H1 (cell line): Measurements from ENCODE around the gene ARHGAP6. TPM values are rescaled to one million over a fixed set of nuclear protein-coding genes. Genes with fewer than 3 reads are reported as not detected.
A peak's percentile ranks its signal among the peaks of the same experiment; 100 is the strongest.

Source experiments
- CTCF ChIA-PET: fragments of 300-600 bp; sonication (Branson Sonifier 250); formaldehyde crosslinking; loops from one replicate; lab custom pipeline; 2021; ENCODE audit not compliant: partially characterized antibody; lab: Charles Lee
- POLR2A ChIA-PET: fragments of 300-600 bp; sonication (Branson Sonifier 250); formaldehyde crosslinking; loops from one replicate; lab custom pipeline; 2021; ENCODE audit warnings: inconsistent platforms; ENCODE audit not compliant: partially characterized antibody; lab: Charles Lee
- DNase-seq, 2 experiments: peaks; one replicate each; pipeline versions ENCODE4 v3.0.0 to v3.0.0-alpha.2; 2010 to 2022; ENCODE audit warnings: low spot score in 2 of 2, low read depth in 1 of 2, mixed read lengths in 1 of 2
- FAIRE-seq: peaks from 2 replicates; lab custom pipeline; 2011; peaks lifted over from hg19 to GRCh38; lab: Jason Lieb, UNC
- H2AFZ ChIP-seq: 2 replicates; pipeline ENCODE4 v1.8.1; 2012; ENCODE audit warnings: low read length, inconsistent platforms
- H2AK5ac ChIP-seq: 2 replicates; pipeline ENCODE4 v1.6.1; 2013; ENCODE audit warnings: low read depth, low read length
- H2BK120ac ChIP-seq: replicated peaks from 2 replicates; pipeline ENCODE3; 2013; ENCODE audit warnings: low read depth, low read length, inconsistent platforms
- H2BK12ac ChIP-seq: 2 replicates; pipeline ENCODE4 v1.6.1; 2013; ENCODE audit warnings: low read depth, low read length
- H2BK15ac ChIP-seq: 2 replicates; pipeline ENCODE4 v1.6.1; 2013; ENCODE audit warnings: low read length
- H2BK20ac ChIP-seq: 2 replicates; pipeline ENCODE4 v1.6.1; 2013; ENCODE audit warnings: low read length
- H2BK5ac ChIP-seq: 2 replicates; pipeline ENCODE4 v1.6.1; 2013; ENCODE audit warnings: low read depth, low read length
- H3K14ac ChIP-seq: 2 replicates; pipeline ENCODE4 v1.6.1; 2013; ENCODE audit warnings: inconsistent platforms; ENCODE audit not compliant: insufficient read length
- H3K18ac ChIP-seq: 2 replicates; pipeline ENCODE4 v1.6.1; 2013; ENCODE audit warnings: low read length; ENCODE audit errors: extremely low read depth
- H3K23ac ChIP-seq: 2 replicates; pipeline ENCODE4 v1.6.1; 2013; ENCODE audit warnings: inconsistent platforms; ENCODE audit not compliant: insufficient read length
- H3K23me2 ChIP-seq: 2 replicates; pipeline ENCODE4 v1.6.1; 2013; ENCODE audit warnings: low read depth, low read length
- H3K27ac ChIP-seq: 2 replicates; pipeline ENCODE4 v1.6.1; 2011; ENCODE audit warnings: low read depth, low read length, inconsistent platforms
- H3K27me3 ChIP-seq, 4 experiments: replicated peaks in 1 of 4; 1 replicate in 1 of 4; 2 replicates in 3 of 4; pipeline versions ENCODE4 v1.6.1 to v1.8.1; 2011 to 2013; ENCODE audit warnings: low read length in 3 of 4, mild to moderate bottlenecking in 3 of 4, inconsistent platforms in 2 of 4, mixed read lengths in 2 of 4, moderate library complexity in 1 of 4; ENCODE audit not compliant: control insufficient read depth in 3 of 4, insufficient read depth in 3 of 4; ENCODE audit errors: extremely low read depth in 1 of 4
- H3K36me3 ChIP-seq, 4 experiments: 2 replicates each; pipeline versions ENCODE4 v1.6.1 to v1.8.1; 2011 to 2013; ENCODE audit warnings: mild to moderate bottlenecking in 4 of 4, low read length in 3 of 4, moderate library complexity in 2 of 4, control low read depth in 1 of 4, inconsistent platforms in 1 of 4; ENCODE audit not compliant: insufficient read depth in 4 of 4, control insufficient read depth in 2 of 4
- H3K4ac ChIP-seq: replicated peaks from 2 replicates; pipeline ENCODE3; 2013; ENCODE audit warnings: low read length, low read depth, mixed read lengths, inconsistent platforms; ENCODE audit not compliant: insufficient read length
- H3K4me1 ChIP-seq, 4 experiments: replicated peaks in 1 of 4; 1 replicate in 1 of 4; 2 replicates in 3 of 4; pipeline versions ENCODE4 v1.6.1 to v1.8.1; 2011 to 2013; ENCODE audit warnings: low read length in 3 of 4, inconsistent platforms in 2 of 4, mixed read lengths in 1 of 4; ENCODE audit not compliant: insufficient read depth in 4 of 4, control insufficient read depth in 3 of 4
- H3K4me2 ChIP-seq, 2 experiments: 2 replicates each; pipeline versions ENCODE4 v1.6.1 to v1.8.1; 2011 to 2013; ENCODE audit warnings: low read depth in 2 of 2, low read length in 2 of 2, control low read depth in 1 of 2, inconsistent platforms in 1 of 2, mild to moderate bottlenecking in 1 of 2; ENCODE audit not compliant: insufficient read depth in 1 of 2
- H3K4me3 ChIP-seq, 4 experiments: fragments of 200-600, 300-600 bp in 1 of 4; sonication (generic), shearing (Covaris generic), sonication (Bioruptor Twin) in 1 of 4; 2 replicates each; pipeline versions ENCODE4 v1.5.1 to v1.8.1; 2011 to 2016; ENCODE audit warnings: low read length in 4 of 4, low read depth in 3 of 4, control low read depth in 2 of 4, inconsistent platforms in 2 of 4, mild to moderate bottlenecking in 2 of 4, mixed read lengths in 1 of 4, moderate library complexity in 1 of 4; ENCODE audit not compliant: insufficient read depth in 2 of 4; ENCODE audit errors: extremely low read depth in 1 of 4
- H3K56ac ChIP-seq: replicated peaks from 2 replicates; pipeline ENCODE3; 2013; ENCODE audit warnings: low read depth, mild to moderate bottlenecking, mixed read lengths, low read length, inconsistent platforms; ENCODE audit not compliant: insufficient read length
- H3K79me1 ChIP-seq: 2 replicates; pipeline ENCODE4 v1.6.1; 2013; ENCODE audit warnings: low read depth, low read length, control low read depth
- H3K79me2 ChIP-seq, 2 experiments: 2 replicates each; pipeline versions ENCODE4 v1.6.1 to v1.8.1; 2012 to 2013; ENCODE audit warnings: low read length in 2 of 2, mild to moderate bottlenecking in 2 of 2, inconsistent platforms in 1 of 2; ENCODE audit not compliant: insufficient read depth in 2 of 2, control insufficient read depth in 1 of 2
- H3K9ac ChIP-seq, 4 experiments: replicated peaks in 1 of 4; 1 replicate in 1 of 4; 2 replicates in 3 of 4; pipeline versions ENCODE4 v1.6.1 to v1.8.1; 2011 to 2013; ENCODE audit warnings: low read depth in 3 of 4, low read length in 3 of 4, control low read depth in 2 of 4, mild to moderate bottlenecking in 2 of 4, moderate library complexity in 2 of 4, inconsistent platforms in 1 of 4; ENCODE audit errors: extremely low read depth in 1 of 4
- H3K9me3 ChIP-seq, 2 experiments: 2 replicates each; pipeline versions ENCODE4 v1.6.1 to v1.8.1; 2012 to 2013; ENCODE audit warnings: mild to moderate bottlenecking in 2 of 2, moderate library complexity in 2 of 2, control low read depth in 1 of 2, inconsistent platforms in 1 of 2, low read depth in 1 of 2, low read length in 1 of 2, mixed read lengths in 1 of 2; ENCODE audit not compliant: insufficient read depth in 2 of 2
- H4K20me1 ChIP-seq, 2 experiments: replicated peaks in 1 of 2; 2 replicates each; pipeline versions ENCODE3 to v1.8.1; 2011 to 2013; ENCODE audit warnings: inconsistent platforms in 2 of 2, low read length in 2 of 2, mild to moderate bottlenecking in 1 of 2; ENCODE audit not compliant: insufficient read depth in 2 of 2, control insufficient read depth in 1 of 2
- H4K5ac ChIP-seq: 2 replicates; pipeline ENCODE4 v1.6.1; 2013; ENCODE audit warnings: low read length, low read depth, mixed read lengths, inconsistent platforms; ENCODE audit not compliant: insufficient read length
- H4K8ac ChIP-seq: 2 replicates; pipeline ENCODE4 v1.8.0; 2013; ENCODE audit warnings: mild to moderate bottlenecking, moderate library complexity, low read length, inconsistent platforms; ENCODE audit not compliant: insufficient read depth; ENCODE audit errors: extremely low read depth
- H4K91ac ChIP-seq: replicated peaks from 2 replicates; pipeline ENCODE3; 2013; ENCODE audit warnings: low read length, mixed read lengths, inconsistent platforms; ENCODE audit not compliant: insufficient read length
- MAFK ChIP-seq: IDR thresholded peaks from 2 replicates; pipeline ENCODE4 v1.6.1; 2012; ENCODE audit warnings: low read depth, mild to moderate bottlenecking, improper control_type of control experiment, low read length
- SAP30 ChIP-seq: fragments of 300-600 bp; sonication (generic); IDR thresholded peaks from 2 replicates; pipeline ENCODE4 v1.7.1; 2012; ENCODE audit warnings: low read length, moderate library complexity, mild to moderate bottlenecking, inconsistent platforms; ENCODE audit not compliant: insufficient read depth, insufficient replicate concordance
- whole genome bisulfite sequencing, 2 experiments: shearing (Covaris generic) in 1 of 2; methylation state at CpG; one replicate each; pipeline versions ENCODE4 v1.1.6 to v1.1.7; 2013 to 2015; ENCODE audit warnings: low lambda C conversion rate in 2 of 2, mixed read lengths in 2 of 2, inconsistent platforms in 1 of 2, low coverage in 1 of 2, missing lambda C conversion rate in 1 of 2; ENCODE audit not compliant: insufficient replicate concordance in 2 of 2, insufficient coverage in 1 of 2, insufficient read length in 1 of 2; ENCODE audit errors: extremely low coverage in 1 of 2, missing lambda C conversion rate in 1 of 2; 5-methylcytosine and 5-hydroxymethylcytosine counted together
- polyA plus RNA-seq, 7 experiments: library from polyadenylated mRNA; depleted of rRNA in 3 of 7; stranded (reverse) in 5 of 7; unstranded in 2 of 7; fragments of >200 nt in 5 of 7; fragments of 200-250 nt in 2 of 7; gene quantifications; 1 replicate in 5 of 7; 2 replicates in 1 of 7; 4 replicates in 1 of 7; pipeline versions ENCODE4 v1.2.1 to v1.2.3, GENCODE V29; 2011 to 2013; ENCODE audit warnings: missing spikeins in 2 of 7, mixed read lengths in 2 of 7
- total RNA-seq: library from RNA; stranded (reverse); fragmentation: NEBNext Ultra II Directional; extraction: Animal tissue kit (Norgen Biotek cat#: 25700); gene quantifications from 2 replicates; pipeline ENCODE4 v1.2.1, GENCODE V29; 2021

ARHGAP6 gene
- total and polyA plus RNA-seq, 2 of the 8 experiments (the other 6 are each of a cell fraction or from before 2014, with no cell fraction given) = 0.35 to 0.82 TPM

DNA sequence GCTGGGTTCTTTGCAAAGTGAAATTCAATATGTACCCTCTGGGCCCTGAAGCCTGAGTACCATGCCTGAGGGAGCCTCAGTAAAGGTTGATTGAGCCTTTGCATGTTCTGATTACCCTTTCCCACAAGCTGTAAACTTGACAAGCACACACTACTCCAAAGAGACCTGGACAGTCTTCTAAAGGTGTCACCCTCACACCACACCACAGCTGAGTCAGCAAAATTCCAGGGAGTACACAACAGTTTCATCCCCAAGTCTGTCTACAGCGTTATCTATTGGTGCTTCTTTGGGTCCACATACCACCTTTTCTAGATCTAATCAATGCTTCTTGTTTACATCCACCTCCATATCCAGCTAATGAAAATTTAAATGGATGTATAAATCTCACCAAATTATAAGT is 191.7 kb downstream of the ARHGAP6 start:
- H3K14ac ChIP-seq = no peak overlapping the region
- no peaks in the 10 kb centered on the region for H4K20me1 ChIP-seq
- H2BK12ac ChIP-seq = no peak overlapping the region
- no peaks in the 10 kb centered on the region for H3K36me3 ChIP-seq
- no peak overlapping the region for H4K91ac ChIP-seq
- no peak overlapping the region for H3K27ac ChIP-seq
- H2BK5ac ChIP-seq = no peak overlapping the region
- no peak overlapping the region for H2BK120ac ChIP-seq
- no peaks in the 10 kb centered on the region for H3K9me3 ChIP-seq
- H2AK5ac ChIP-seq = no peak overlapping the region
- no peak overlapping the region for H3K4ac ChIP-seq
- ChIA-PET POLR2A (no interaction called here), CTCF (interaction anchor here (2.2 kb wide), 1 partner anchor 13 kb away, joined by 6 read pairs; no protein-coding TSS in a partner anchor)
- H2BK15ac ChIP-seq = no peak overlapping the region
- H3K4me1 ChIP-seq = no peaks in the 10 kb centered on the region; a peak in 1 of 7 replicates
- H4K5ac ChIP-seq = no peak overlapping the region
- no peaks in the 10 kb centered on the region for H3K79me1 ChIP-seq
- no peak overlapping the region for H4K8ac ChIP-seq
- no peak for DNase-seq
- no peak overlapping the region for H3K4me2 ChIP-seq
- H3K18ac ChIP-seq = no peak overlapping the region
- no peak overlapping the region for H2AFZ ChIP-seq
- no peaks in the 10 kb centered on the region for H3K79me2 ChIP-seq
- WGBS, 2 experiments = 100% methylated on average over 1 of the region's 1 CpG; no CpG with 5 or more reads in 1 of the 2 experiments
- H3K23me2 ChIP-seq = no peaks in the 10 kb centered on the region
- no peak overlapping the region for H3K9ac ChIP-seq
- no peak for TF ChIP-seq SAP30
- peak; percentile 70 for TF ChIP-seq MAFK
- TF ChIP-seq, all 59 proteins: peak for 1
- H3K4me3 ChIP-seq = no peak overlapping the region
- H3K23ac ChIP-seq = no peak overlapping the region
- H2BK20ac ChIP-seq = no peak overlapping the region
- FAIRE-seq = no peak
- H3K27me3 ChIP-seq = no peaks in the 10 kb centered on the region
- H3K56ac ChIP-seq = no peak overlapping the region
